GM23248 (cell line): Measurements from ENCODE around the gene ARMC7. TPM values are rescaled to one million over a fixed set of nuclear protein-coding genes. Genes with fewer than 3 reads are reported as not detected.

Experiments
- DNase-seq: peaks from one replicate; pipeline ENCODE4 v3.0.0-alpha.2; 2015
- H2AFZ ChIP-seq: fragments of 200-600 bp; sonication (generic); 2 replicates; pipeline ENCODE4 v1.6.1; 2016; ENCODE audit warnings: antibody characterized with exemption
- H3F3A ChIP-seq: fragments of 200-600 bp; sonication (generic); 2 replicates; pipeline ENCODE4 v1.6.1; 2016; ENCODE audit warnings: mild to moderate bottlenecking, antibody characterized with exemption, mixed run types; ENCODE audit not compliant: insufficient read depth
- H3K27ac ChIP-seq: fragments of 200-600 bp; sonication (generic); 2 replicates; pipeline ENCODE4 v1.5.1; 2016; ENCODE audit warnings: mild to moderate bottlenecking
- H3K27me3 ChIP-seq: fragments of 200-600 bp; sonication (generic); replicated peaks from 2 replicates; pipeline ENCODE4 v1.6.1; 2016; ENCODE audit warnings: mild to moderate bottlenecking; ENCODE audit not compliant: insufficient read depth
- H3K36me3 ChIP-seq: fragments of 200-600 bp; sonication (generic); 2 replicates; pipeline ENCODE4 v1.6.1; 2016; ENCODE audit warnings: low read depth, mild to moderate bottlenecking
- H3K4me1 ChIP-seq: fragments of 200-600 bp; sonication (generic); 2 replicates; pipeline ENCODE4 v1.6.1; 2016; ENCODE audit warnings: mild to moderate bottlenecking; ENCODE audit not compliant: insufficient read depth
- H3K4me2 ChIP-seq: fragments of 200-600 bp; sonication (generic); one replicate; pipeline ENCODE4 v1.6.1; 2016; ENCODE audit warnings: mild to moderate bottlenecking; ENCODE audit not compliant: unreplicated experiment
- H3K4me3 ChIP-seq: fragments of 200-600 bp; sonication (generic); 2 replicates; pipeline ENCODE4 v1.5.1; 2016; ENCODE audit warnings: mild to moderate bottlenecking
- H3K79me2 ChIP-seq: fragments of 200-600 bp; sonication (generic); 2 replicates; pipeline ENCODE4 v1.6.1; 2016; ENCODE audit warnings: mild to moderate bottlenecking; ENCODE audit not compliant: insufficient read depth
- H3K9ac ChIP-seq: fragments of 200-600 bp; sonication (generic); 2 replicates; pipeline ENCODE4 v1.6.1; 2016; ENCODE audit warnings: mild to moderate bottlenecking
- H3K9me2 ChIP-seq: fragments of 200-600 bp; sonication (generic); 2 replicates; pipeline ENCODE4 v1.6.1; 2016; ENCODE audit warnings: mixed run types, mild to moderate bottlenecking, moderate library complexity; ENCODE audit not compliant: insufficient read depth
- H3K9me3 ChIP-seq: fragments of 200-600 bp; sonication (generic); one replicate; pipeline ENCODE4 v1.6.1; 2017; ENCODE audit warnings: low read depth
- H4K20me1 ChIP-seq: fragments of 200-600 bp; sonication (generic); 2 replicates; pipeline ENCODE4 v1.6.0; 2016; ENCODE audit not compliant: insufficient read depth
- EZH2 ChIP-seq: fragments of 200-600 bp; sonication (generic); IDR thresholded peaks from 2 replicates; pipeline ENCODE4 v1.6.1; 2018; ENCODE audit warnings: antibody characterized with exemption, mild to moderate bottlenecking; ENCODE audit not compliant: insufficient read depth, poor library complexity, severe bottlenecking
- EZH2phosphoT487 ChIP-seq: fragments of 200-600 bp; sonication (generic); IDR thresholded peaks from 2 replicates; pipeline ENCODE4 v1.6.1; 2018; ENCODE audit warnings: antibody characterized with exemption, moderate library complexity, mild to moderate bottlenecking, low read depth; ENCODE audit not compliant: insufficient read depth
- WGBS, 2 experiments: methylation state at CpG; one replicate each; pipeline ENCODE4 v1.1.6; 2015 to 2017; ENCODE audit warnings: low lambda C conversion rate in 2 of 2, low coverage in 1 of 2; ENCODE audit errors: missing lambda C conversion rate in 2 of 2; 5-methylcytosine and 5-hydroxymethylcytosine counted together
- in situ Hi-C: fragments of 300-500 bp; cut with MboI; formaldehyde crosslinking; loops from 2 replicates; pipeline ENCODE4 v1.15.0; 2020
- polyA plus RNA-seq: library from polyadenylated mRNA; unstranded; fragments of >200 nt; fragmentation: Nextera tagmentation; extraction: Ambion mirVana; gene quantifications from 2 replicates; pipeline ENCODE4 v1.2.1, GENCODE V29; 2016
- small RNA-seq: library from RNA; depleted of rRNA; stranded (forward); fragments of <200 nt; gene quantifications from one replicate; pipeline ENCODE3, GENCODE V24; 2014; ENCODE audit warnings: low read depth, low replicate concordance
- total RNA-seq: library from RNA; depleted of rRNA; stranded (reverse); fragments of >200 nt; shearing (Covaris generic); gene quantifications from 2 replicates; pipeline ENCODE4 v1.2.3, GENCODE V29; 2014; rRNA removed

The ARMC7 gene
- total and polyA plus RNA-seq, 2 experiments from 2014 or later, result 1.3 to 9.8 TPM

DNA sequence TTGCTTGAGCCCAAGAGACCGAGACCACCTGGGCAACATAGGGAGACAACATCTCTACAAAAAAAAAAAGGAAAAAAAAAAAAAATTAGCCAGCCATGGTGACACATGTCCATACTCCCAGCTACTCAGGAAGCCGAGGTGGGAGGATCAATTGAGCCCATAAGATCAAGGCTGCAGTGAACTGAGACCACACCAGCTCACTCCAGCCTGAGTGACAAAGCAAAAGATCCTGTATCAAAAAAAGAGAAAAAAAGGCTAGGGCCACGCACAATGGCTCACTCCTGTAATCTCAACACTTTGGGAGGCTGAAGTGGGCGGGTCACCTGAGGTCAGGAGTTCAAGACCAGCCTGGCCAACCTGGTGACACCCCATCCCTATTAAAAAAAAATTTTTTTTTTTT is 59.2 kb downstream of the ARMC7 start:
- in situ Hi-C loops, result no loop called here
- no peak overlapping the region for H3K4me3 ChIP-seq

DNA sequence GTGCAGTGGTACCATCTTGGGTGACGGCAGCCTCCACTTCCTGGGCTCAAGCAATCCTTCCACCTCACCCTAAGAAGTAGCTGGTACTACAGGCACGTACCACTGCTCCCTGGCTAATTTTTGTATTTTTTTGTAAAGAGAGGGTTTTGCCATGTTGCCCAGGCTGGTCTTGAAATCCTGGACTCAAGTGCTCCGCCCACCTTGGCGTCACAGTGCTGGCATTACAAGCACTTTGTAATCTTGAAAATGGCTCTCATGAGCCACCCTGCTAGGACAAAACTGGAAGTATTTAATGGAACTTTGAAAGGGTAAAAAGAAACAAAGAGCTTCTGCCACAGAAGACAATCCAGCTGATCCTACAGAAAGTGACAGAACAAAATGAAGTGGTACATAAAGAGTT is 63.8 kb downstream of the ARMC7 start:
- TF ChIP-seq EZH2phosphoT487, result no peak
- TF ChIP-seq EZH2, result no peak
- H3K36me3 ChIP-seq, result peaks cover 61% of the 10 kb centered on the region
- H3K9me3 ChIP-seq, result no peaks in the 10 kb centered on the region
- H3K9me2 ChIP-seq, result no peaks in the 10 kb centered on the region
- no peak overlapping the region for H3K9ac ChIP-seq
- H3K27ac ChIP-seq, result no peak overlapping the region
- H3K27me3 ChIP-seq, result no peaks in the 10 kb centered on the region
- H3F3A ChIP-seq, result peaks cover 4% of the 10 kb centered on the region; the same call in 1 of the 2 replicates
- H2AFZ ChIP-seq, result no peak overlapping the region
- H3K4me2 ChIP-seq, result no peak overlapping the region
- no peaks in the 10 kb centered on the region for H3K4me1 ChIP-seq
- no peaks in the 10 kb centered on the region; the same call in 1 of the 2 replicates for H4K20me1 ChIP-seq
- no peak for DNase-seq
- peaks cover 100% of the 10 kb centered on the region for H3K79me2 ChIP-seq
- 80 to 90% methylated on average over 4 of the region's 4 CpGs for WGBS, 2 experiments
- H3K4me3 ChIP-seq, result no peak overlapping the region
- in situ Hi-C loops, result no loop called here

More for the DNA sequence above, 59.2 kb downstream of the ARMC7 start:
- no peaks in the 10 kb centered on the region for H3K27me3 ChIP-seq
- H3K9ac ChIP-seq, result no peak overlapping the region
- no peak for TF ChIP-seq EZH2phosphoT487
- H3K36me3 ChIP-seq, result peaks cover 52% of the 10 kb centered on the region
- peaks cover 9% of the 10 kb centered on the region; the same call in 1 of the 2 replicates for H3F3A ChIP-seq
- no peaks in the 10 kb centered on the region for H3K9me3 ChIP-seq
- 84 to 92% methylated on average over 4 of the region's 4 CpGs for WGBS, 2 experiments
- DNase-seq, result no peak
- no peak overlapping the region for H3K27ac ChIP-seq
- H4K20me1 ChIP-seq, result no peaks in the 10 kb centered on the region
- H3K4me2 ChIP-seq, result no peak overlapping the region
- H2AFZ ChIP-seq, result no peak overlapping the region
- no peaks in the 10 kb centered on the region for H3K9me2 ChIP-seq
- peaks cover 74% of the 10 kb centered on the region for H3K79me2 ChIP-seq
- no peaks in the 10 kb centered on the region for H3K4me1 ChIP-seq

DNA sequence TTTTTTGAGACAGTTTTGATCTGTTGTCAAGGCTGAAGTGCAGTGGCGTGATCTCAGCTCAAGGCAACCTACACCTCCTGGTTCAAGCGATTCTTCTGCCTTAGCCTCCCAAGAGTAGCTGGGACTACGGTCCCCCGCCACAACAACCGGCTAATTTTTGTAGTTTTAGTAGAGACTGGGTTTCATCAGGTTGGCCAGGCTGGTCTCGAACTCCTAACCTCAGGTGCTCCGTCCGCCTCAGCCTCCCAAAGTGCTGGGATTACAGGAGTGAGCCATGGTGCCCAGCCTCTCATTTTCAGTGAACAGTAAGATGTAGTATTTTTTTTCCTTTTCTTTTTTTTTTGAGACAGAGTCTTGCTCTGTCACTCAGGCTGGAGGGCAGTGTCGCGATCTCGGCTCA is 65.2 kb downstream of the ARMC7 start:
- in situ Hi-C loops, result no loop called here
- Histone ChIP-seq H3F3A (peaks cover 4% of the 10 kb centered on the region; the same call in 1 of the 2 replicates), H3K36me3 (peaks cover 68% of the 10 kb centered on the region), H3K4me2 (no peak overlapping the region), H2AFZ (no peak overlapping the region), H3K4me3 (no peak overlapping the region), H3K9me3 (no peaks in the 10 kb centered on the region), H3K9me2 (no peaks in the 10 kb centered on the region), H3K4me1 (no peaks in the 10 kb centered on the region), H4K20me1 (no peaks in the 10 kb centered on the region; the same call in 1 of the 2 replicates), H3K79me2 (peaks cover 100% of the 10 kb centered on the region), H3K27ac (no peak overlapping the region), H3K27me3 (no peaks in the 10 kb centered on the region), H3K9ac (no peak overlapping the region)
- no peak for DNase-seq
- no peak for TF ChIP-seq EZH2
- 95% methylated on average over 11 of the region's 11 CpGs for WGBS, 2 experiments

DNA sequence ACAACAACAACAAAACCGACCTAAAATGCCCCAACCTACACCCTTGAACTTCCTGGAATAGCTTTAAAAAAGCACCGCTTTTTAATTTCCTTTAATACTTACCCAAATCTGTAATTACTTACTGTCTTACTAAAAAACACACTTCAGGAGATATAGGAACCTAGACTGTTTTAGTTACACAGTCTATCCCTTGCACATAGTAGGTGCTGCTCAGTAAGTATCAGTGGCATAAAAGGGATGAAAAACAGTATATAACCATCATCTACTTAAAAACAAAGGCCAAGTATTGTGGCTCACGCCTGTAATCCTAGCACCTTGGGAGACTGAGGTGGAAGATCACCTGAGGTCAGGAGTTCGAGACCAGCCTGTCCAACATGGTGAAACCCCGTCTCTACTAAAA is 66.9 kb downstream of the ARMC7 start:
- Histone ChIP-seq H3K27me3 (no peaks in the 10 kb centered on the region), H3K4me2 (no peak overlapping the region), H3K9ac (no peak overlapping the region), H3K9me2 (no peaks in the 10 kb centered on the region), H3K4me1 (peaks cover 4% of the 10 kb centered on the region), H3K4me3 (no peak overlapping the region), H2AFZ (no peak overlapping the region), H3K9me3 (no peaks in the 10 kb centered on the region), H3K27ac (no peak overlapping the region), H3K36me3 (peaks cover 61% of the 10 kb centered on the region), H3F3A (peaks cover 11% of the 10 kb centered on the region; the same call in 1 of the 2 replicates), H3K79me2 (peaks cover 100% of the 10 kb centered on the region), H4K20me1 (no peaks in the 10 kb centered on the region; the same call in 1 of the 2 replicates)
- in situ Hi-C loops, result no loop called here
- 80 to 83% methylated on average over 5 of the region's 5 CpGs for WGBS, 2 experiments
- TF ChIP-seq EZH2phosphoT487, result no peak
- TF ChIP-seq EZH2, result no peak
- no peak for DNase-seq

DNA sequence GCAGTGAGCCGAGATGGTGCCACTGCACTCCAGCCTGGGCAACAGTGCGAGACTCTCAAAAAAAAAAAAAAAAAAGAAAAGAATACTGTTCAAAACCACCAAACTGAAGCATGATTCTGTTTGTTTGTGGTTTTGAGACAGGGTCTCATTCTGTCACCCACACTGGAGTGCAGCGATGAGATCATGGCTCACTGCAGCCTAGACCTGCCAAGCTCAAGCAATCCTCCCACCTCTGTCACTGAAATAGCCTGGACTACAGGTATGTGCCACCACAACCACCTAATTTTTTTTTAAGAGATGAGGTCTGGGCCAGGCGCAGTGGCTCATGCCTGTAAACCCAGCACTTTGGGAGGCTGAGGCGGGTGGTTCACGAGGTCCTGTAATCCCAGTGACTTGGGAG is 68.7 kb downstream of the ARMC7 start:
- Histone ChIP-seq H3F3A (peaks cover 15% of the 10 kb centered on the region; the same call in 1 of the 2 replicates), H3K4me3 (no peak overlapping the region), H3K9me2 (no peaks in the 10 kb centered on the region), H3K36me3 (peaks cover 48% of the 10 kb centered on the region), H3K9ac (no peak overlapping the region), H3K27me3 (no peaks in the 10 kb centered on the region), H2AFZ (no peak overlapping the region), H3K4me1 (peaks cover 4% of the 10 kb centered on the region), H3K27ac (no peak overlapping the region), H3K79me2 (peaks cover 89% of the 10 kb centered on the region), H3K4me2 (no peak overlapping the region), H3K9me3 (no peaks in the 10 kb centered on the region), H4K20me1 (no peaks in the 10 kb centered on the region; the same call in 1 of the 2 replicates)
- 97 to 100% methylated on average over 6 of the region's 6 CpGs for WGBS, 2 experiments
- TF ChIP-seq EZH2 (no peak), EZH2phosphoT487 (no peak)
- DNase-seq, result no peak
- in situ Hi-C loops, result no loop called here

Small RNA genes within 50 kb of the gene (small RNA-seq; reads per million reads assigned to genes)
- gene AC111186.1 (not detected), gene RF00019 (not detected)

Other genes starting within 250 kb of the ARMC7 start
- 19.0 and 21.2 TPM in 2 replicates for gene FDXR, start 237.0 kb upstream of the ARMC7 start, total RNA-seq
- 14.2 and 15.3 TPM in 2 replicates for gene FDXR, start 237.0 kb upstream of the ARMC7 start, polyA plus RNA-seq
- gene FADS6, start 216.3 kb upstream of the ARMC7 start, total RNA-seq, result not detected in 2 replicates
- not detected in 2 replicates for gene FADS6, start 216.3 kb upstream of the ARMC7 start, polyA plus RNA-seq
- not detected in 2 replicates for gene USH1G, start 186.7 kb upstream of the ARMC7 start, total RNA-seq
- not detected in 2 replicates for gene USH1G, start 186.7 kb upstream of the ARMC7 start, polyA plus RNA-seq
- not detected in 2 replicates for gene OTOP2, start 185.7 kb upstream of the ARMC7 start, total RNA-seq
- gene OTOP2, start 185.7 kb upstream of the ARMC7 start, polyA plus RNA-seq, result not detected in 2 replicates
- not detected in 2 replicates for gene OTOP3, start 174.1 kb upstream of the ARMC7 start, total RNA-seq
- gene OTOP3, start 174.1 kb upstream of the ARMC7 start, polyA plus RNA-seq, result not detected in 2 replicates
- not detected in 2 replicates for gene HID1, start 137.2 kb upstream of the ARMC7 start, total RNA-seq
- not detected in 2 replicates for gene HID1, start 137.2 kb upstream of the ARMC7 start, polyA plus RNA-seq
- 23.9 and 31.4 TPM in 2 replicates for gene CDR2L, start 122.3 kb upstream of the ARMC7 start, total RNA-seq
- 18.0 and 18.4 TPM in 2 replicates for gene CDR2L, start 122.3 kb upstream of the ARMC7 start, polyA plus RNA-seq
- 35.6 and 52.4 TPM in 2 replicates for gene MRPL58, start 97.3 kb upstream of the ARMC7 start, total RNA-seq
- 41.5 TPM in 2 replicates for gene MRPL58, start 97.3 kb upstream of the ARMC7 start, polyA plus RNA-seq
- gene ATP5PD, start 63.0 kb upstream of the ARMC7 start, total RNA-seq, result 215 and 287 TPM in 2 replicates
- 511 and 522 TPM in 2 replicates for gene ATP5PD, start 63.0 kb upstream of the ARMC7 start, polyA plus RNA-seq
- 19.9 and 25.5 TPM in 2 replicates for gene KCTD2, start 62.7 kb upstream of the ARMC7 start, total RNA-seq
- 6.5 and 7.7 TPM in 2 replicates for gene KCTD2, start 62.7 kb upstream of the ARMC7 start, polyA plus RNA-seq
- 10.6 and 11.1 TPM in 2 replicates for gene SLC16A5, start 22.0 kb upstream of the ARMC7 start, total RNA-seq
- 4.8 and 5.4 TPM in 2 replicates for gene SLC16A5, start 22.0 kb upstream of the ARMC7 start, polyA plus RNA-seq
- gene NT5C, start 21.8 kb downstream of the ARMC7 start, total RNA-seq, result 51.5 and 60.8 TPM in 2 replicates
- gene NT5C, start 21.8 kb downstream of the ARMC7 start, polyA plus RNA-seq, result 66.5 and 67.9 TPM in 2 replicates
- 54.0 and 59.8 TPM in 2 replicates for gene JPT1, start 44.5 kb downstream of the ARMC7 start, total RNA-seq
- gene JPT1, start 44.5 kb downstream of the ARMC7 start, polyA plus RNA-seq, result 199 TPM in 2 replicates
- gene SUMO2, start 73.0 kb downstream of the ARMC7 start, total RNA-seq, result 70.8 and 86.5 TPM in 2 replicates
- gene SUMO2, start 73.0 kb downstream of the ARMC7 start, polyA plus RNA-seq, result 465 and 472 TPM in 2 replicates
- 13.4 and 26.2 TPM in 2 replicates for gene NUP85, start 95.7 kb downstream of the ARMC7 start, total RNA-seq
- gene NUP85, start 95.7 kb downstream of the ARMC7 start, polyA plus RNA-seq, result 31.4 and 44.0 TPM in 2 replicates
- gene GGA3, start 151.6 kb downstream of the ARMC7 start, total RNA-seq, result 5.9 and 12.1 TPM in 2 replicates
- gene GGA3, start 151.6 kb downstream of the ARMC7 start, polyA plus RNA-seq, result 15.2 and 16.0 TPM in 2 replicates
- gene MRPS7, start 151.9 kb downstream of the ARMC7 start, total RNA-seq, result 34.8 and 41.6 TPM in 2 replicates
- gene MRPS7, start 151.9 kb downstream of the ARMC7 start, polyA plus RNA-seq, result 87.6 and 87.8 TPM in 2 replicates
- gene MIF4GD, start 161.3 kb downstream of the ARMC7 start, total RNA-seq, result 10.7 and 33.1 TPM in 2 replicates
- gene MIF4GD, start 161.3 kb downstream of the ARMC7 start, polyA plus RNA-seq, result 14.1 and 14.4 TPM in 2 replicates
- 6.2 and 16.9 TPM in 2 replicates for gene SLC25A19, start 179.5 kb downstream of the ARMC7 start, total RNA-seq
- 6.7 and 6.8 TPM in 2 replicates for gene SLC25A19, start 179.5 kb downstream of the ARMC7 start, polyA plus RNA-seq